ENCODE results near the gene HAUS3. TPM values are rescaled to one million over a fixed set of nuclear protein-coding genes. Genes with fewer than 3 reads are reported as not detected.

HAUS3 gene
- polyA plus RNA-seq, 1 donor: 16.0 TPM

- DNase-seq: no peak
- no peaks in the 10 kb centered on the region for H3K9me3 ChIP-seq (ENCODE audit: control insufficient read depth, low read depth, low read length)
- H3K4me1 ChIP-seq (ENCODE audit: control insufficient read depth, insufficient read depth, low read length): no peaks in the 10 kb centered on the region
- WGBS (ENCODE audit: insufficient coverage, low lambda C conversion rate): no CpG with 5 or more reads among the region's 27 CpGs
- H3K36me3 ChIP-seq (ENCODE audit: control insufficient read depth, insufficient read depth, low read length): no peaks in the 10 kb centered on the region
- H3K4me3 ChIP-seq (ENCODE audit: low read length): no peak overlapping the region
- H3K27ac ChIP-seq (ENCODE audit: low read length): no peak overlapping the region
- H3K27me3 ChIP-seq (ENCODE audit: control insufficient read depth, insufficient read depth, low read length): no peaks in the 10 kb centered on the region
Measured at GRCh38 chr4:2285613-2286381, 43.9 kb upstream of the HAUS3 start.

DNA sequence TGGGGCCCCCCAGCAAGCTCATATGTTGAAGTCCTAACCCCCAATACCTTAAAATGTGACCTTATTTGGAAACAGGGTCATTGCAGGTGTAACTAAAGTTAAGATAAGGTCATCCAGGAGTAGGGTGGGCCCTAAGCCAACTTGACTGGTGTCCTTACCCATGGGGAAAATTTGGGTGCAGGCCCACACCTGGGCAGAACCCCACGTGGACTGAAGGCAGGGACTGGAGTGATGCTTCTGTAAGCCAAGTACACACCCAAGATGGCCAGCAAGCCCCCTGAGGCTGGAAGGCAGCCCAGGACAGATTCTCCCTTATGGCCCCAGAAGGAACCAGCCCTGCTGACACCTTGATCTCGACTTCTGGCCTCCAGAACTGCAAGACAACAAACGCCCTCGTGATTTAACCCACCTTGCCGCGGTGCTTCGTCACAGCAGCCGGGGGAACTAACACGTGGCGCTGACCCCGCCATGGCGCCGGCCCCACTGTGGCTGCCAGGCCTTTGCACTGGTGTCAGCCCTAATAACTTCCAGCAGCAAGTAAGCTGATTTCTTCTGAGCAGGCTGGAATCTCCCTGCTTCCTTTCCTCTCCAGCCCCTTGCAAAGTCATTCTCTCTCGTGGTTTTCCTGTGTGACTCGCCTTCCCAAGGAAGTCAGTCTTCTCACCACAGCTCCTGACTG is 43.2 kb upstream of the HAUS3 start:
- no CpG with 5 or more reads among the region's 15 CpGs for WGBS (ENCODE audit: insufficient coverage, low lambda C conversion rate)
- H3K4me3 ChIP-seq (ENCODE audit: low read length): no peak overlapping the region
- no peaks in the 10 kb centered on the region for H3K36me3 ChIP-seq (ENCODE audit: control insufficient read depth, insufficient read depth, low read length)
- no peaks in the 10 kb centered on the region for H3K4me1 ChIP-seq (ENCODE audit: control insufficient read depth, insufficient read depth, low read length)
- no peaks in the 10 kb centered on the region for H3K27me3 ChIP-seq (ENCODE audit: control insufficient read depth, insufficient read depth, low read length)
- no peak for DNase-seq
- H3K27ac ChIP-seq (ENCODE audit: low read length): no peak overlapping the region
- H3K9me3 ChIP-seq (ENCODE audit: control insufficient read depth, low read depth, low read length): no peaks in the 10 kb centered on the region

- DNase-seq: no peak
- no CpG with 5 or more reads among the region's 23 CpGs for WGBS (ENCODE audit: insufficient coverage, low lambda C conversion rate)
- Histone ChIP-seq H3K4me3 (ENCODE audit: low read length) (no peak overlapping the region), H3K9me3 (ENCODE audit: control insufficient read depth, low read depth, low read length) (no peaks in the 10 kb centered on the region), H3K36me3 (ENCODE audit: control insufficient read depth, insufficient read depth, low read length) (no peaks in the 10 kb centered on the region), H3K27ac (ENCODE audit: low read length) (no peak overlapping the region), H3K4me1 (ENCODE audit: control insufficient read depth, insufficient read depth, low read length) (no peaks in the 10 kb centered on the region), H3K27me3 (ENCODE audit: control insufficient read depth, insufficient read depth, low read length) (no peaks in the 10 kb centered on the region)
Measured at GRCh38 chr4:2284161-2284933, 42.4 kb upstream of the HAUS3 start.

GRCh38 chr4:2283199-2283711 is 41.3 kb upstream of the HAUS3 start:
- no peak overlapping the region for H3K4me3 ChIP-seq (ENCODE audit: low read length)
- H3K27ac ChIP-seq (ENCODE audit: low read length): no peak overlapping the region
- H3K9me3 ChIP-seq (ENCODE audit: control insufficient read depth, low read depth, low read length): no peaks in the 10 kb centered on the region
- H3K27me3 ChIP-seq (ENCODE audit: control insufficient read depth, insufficient read depth, low read length): no peaks in the 10 kb centered on the region
- WGBS (ENCODE audit: insufficient coverage, low lambda C conversion rate): 89% methylated on average over 2 of the region's 3 CpGs
- DNase-seq: no peak
- no peaks in the 10 kb centered on the region for H3K36me3 ChIP-seq (ENCODE audit: control insufficient read depth, insufficient read depth, low read length)
- H3K4me1 ChIP-seq (ENCODE audit: control insufficient read depth, insufficient read depth, low read length): no peaks in the 10 kb centered on the region

DNA sequence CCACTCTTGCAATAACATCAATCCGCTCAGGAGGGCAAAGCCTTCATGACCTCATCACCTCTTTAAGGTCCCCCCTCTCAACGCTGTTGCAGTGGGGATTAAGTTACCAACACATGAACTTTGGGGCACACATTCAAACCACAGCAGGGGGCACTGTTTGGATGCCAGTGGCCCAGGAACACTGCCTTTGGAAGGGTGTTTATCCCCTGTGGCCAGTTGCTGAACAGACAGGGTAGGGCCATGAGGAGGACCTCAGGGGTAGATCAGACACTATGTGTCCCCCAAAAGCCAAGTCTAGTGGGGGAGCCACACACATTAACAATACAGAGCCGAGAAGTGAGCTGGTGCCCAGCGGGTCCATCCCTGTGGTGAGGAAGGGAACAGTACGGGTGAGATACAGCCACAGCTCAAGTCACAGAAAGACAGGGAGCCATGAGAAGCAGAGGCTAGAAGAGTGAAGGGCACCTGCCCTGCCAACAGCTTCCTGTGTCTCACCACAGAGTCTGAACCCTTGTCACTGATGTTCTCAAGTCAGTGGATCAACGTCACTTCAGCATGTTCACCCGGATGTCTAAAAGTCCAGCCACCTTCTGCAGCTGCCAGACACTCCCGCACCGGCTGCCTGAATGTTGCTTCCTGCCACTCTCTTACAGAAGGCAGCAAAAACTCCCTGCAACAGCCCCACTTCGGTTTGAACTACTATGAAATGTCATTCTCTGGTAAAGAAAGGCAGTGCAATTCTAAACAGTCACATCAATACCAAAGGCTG is 39.8 kb upstream of the HAUS3 start:
- Histone ChIP-seq H3K27ac (ENCODE audit: low read length) (no peak overlapping the region), H3K4me3 (ENCODE audit: low read length) (no peak overlapping the region), H3K36me3 (ENCODE audit: control insufficient read depth, insufficient read depth, low read length) (no peaks in the 10 kb centered on the region), H3K27me3 (ENCODE audit: control insufficient read depth, insufficient read depth, low read length) (no peaks in the 10 kb centered on the region), H3K4me1 (ENCODE audit: control insufficient read depth, insufficient read depth, low read length) (no peaks in the 10 kb centered on the region), H3K9me3 (ENCODE audit: control insufficient read depth, low read depth, low read length) (no peaks in the 10 kb centered on the region)
- WGBS (ENCODE audit: insufficient coverage, low lambda C conversion rate): no CpG with 5 or more reads among the region's 10 CpGs
- peak in 1 of 2 donors; percentile 46 for DNase-seq

- no peaks in the 10 kb centered on the region for H3K36me3 ChIP-seq (ENCODE audit: control insufficient read depth, insufficient read depth, low read length)
- H3K27me3 ChIP-seq (ENCODE audit: control insufficient read depth, insufficient read depth, low read length): no peaks in the 10 kb centered on the region
- H3K4me3 ChIP-seq (ENCODE audit: low read length): no peak overlapping the region
- H3K27ac ChIP-seq (ENCODE audit: low read length): no peak overlapping the region
- no CpG with 5 or more reads among the region's 13 CpGs for WGBS (ENCODE audit: insufficient coverage, low lambda C conversion rate)
- peaks cover 4% of the 10 kb centered on the region for H3K9me3 ChIP-seq (ENCODE audit: control insufficient read depth, low read depth, low read length)
- DNase-seq: no peak
- no peaks in the 10 kb centered on the region for H3K4me1 ChIP-seq (ENCODE audit: control insufficient read depth, insufficient read depth, low read length)
Measured at GRCh38 chr4:2280531-2281300, 38.8 kb upstream of the HAUS3 start.

GRCh38 chr4:2277956-2278355 is 36.0 kb upstream of the HAUS3 start:
- Histone ChIP-seq H3K36me3 (ENCODE audit: control insufficient read depth, insufficient read depth, low read length) (no peaks in the 10 kb centered on the region), H3K4me3 (ENCODE audit: low read length) (no peak overlapping the region), H3K27ac (ENCODE audit: low read length) (no peak overlapping the region), H3K27me3 (ENCODE audit: control insufficient read depth, insufficient read depth, low read length) (no peaks in the 10 kb centered on the region), H3K4me1 (ENCODE audit: control insufficient read depth, insufficient read depth, low read length) (peaks cover 4% of the 10 kb centered on the region), H3K9me3 (ENCODE audit: control insufficient read depth, low read depth, low read length) (peaks cover 6% of the 10 kb centered on the region)
- WGBS (ENCODE audit: insufficient coverage, low lambda C conversion rate): no CpG with 5 or more reads among the region's 9 CpGs
- DNase-seq: no peak

DNA sequence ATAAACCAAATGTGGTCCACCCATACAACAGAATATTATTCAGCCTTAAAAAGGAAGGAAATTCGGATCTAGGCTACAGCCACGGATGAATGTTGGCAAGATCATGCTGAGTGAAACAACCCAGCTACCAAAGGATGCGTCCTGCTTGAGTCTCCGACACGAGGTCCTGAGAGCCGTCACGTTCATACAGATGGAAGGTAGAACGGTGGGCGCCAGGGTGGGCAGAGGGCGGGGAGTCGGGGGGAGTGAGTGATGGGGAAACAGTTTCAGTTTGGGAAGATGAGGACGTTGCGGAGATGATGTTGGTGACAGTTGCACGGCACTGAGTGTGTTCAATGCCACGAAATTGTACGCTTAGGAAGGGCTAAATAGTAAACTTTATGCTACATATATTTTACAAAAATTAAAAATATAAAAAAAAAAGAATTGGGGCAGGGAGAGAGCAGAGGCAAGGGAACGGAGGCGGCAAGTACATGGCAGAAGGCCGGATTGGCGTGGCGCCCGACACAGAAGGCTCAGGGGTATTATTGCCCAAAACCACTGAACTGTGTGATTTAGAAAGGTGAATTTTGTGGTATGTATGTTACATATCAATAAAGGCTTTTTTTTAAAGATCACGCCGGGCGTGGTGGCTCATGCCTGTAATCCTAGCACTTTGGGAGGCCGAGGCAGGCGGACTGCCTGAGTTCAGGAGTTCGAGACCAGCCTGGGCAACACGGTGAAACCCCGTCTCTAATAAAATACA is 34.8 kb upstream of the HAUS3 start:
- Histone ChIP-seq H3K4me3 (ENCODE audit: low read length) (no peak overlapping the region), H3K9me3 (ENCODE audit: control insufficient read depth, low read depth, low read length) (peaks cover 6% of the 10 kb centered on the region), H3K27ac (ENCODE audit: low read length) (no peak overlapping the region), H3K4me1 (ENCODE audit: control insufficient read depth, insufficient read depth, low read length) (peaks cover 4% of the 10 kb centered on the region), H3K27me3 (ENCODE audit: control insufficient read depth, insufficient read depth, low read length) (no peaks in the 10 kb centered on the region), H3K36me3 (ENCODE audit: control insufficient read depth, insufficient read depth, low read length) (peaks cover 2% of the 10 kb centered on the region)
- DNase-seq: no peak
- 100% methylated on average over 3 of the region's 30 CpGs for WGBS (ENCODE audit: insufficient coverage, low lambda C conversion rate)
